ENCODE measurements around the gene EDN2.

EDN2 gene

DNA sequence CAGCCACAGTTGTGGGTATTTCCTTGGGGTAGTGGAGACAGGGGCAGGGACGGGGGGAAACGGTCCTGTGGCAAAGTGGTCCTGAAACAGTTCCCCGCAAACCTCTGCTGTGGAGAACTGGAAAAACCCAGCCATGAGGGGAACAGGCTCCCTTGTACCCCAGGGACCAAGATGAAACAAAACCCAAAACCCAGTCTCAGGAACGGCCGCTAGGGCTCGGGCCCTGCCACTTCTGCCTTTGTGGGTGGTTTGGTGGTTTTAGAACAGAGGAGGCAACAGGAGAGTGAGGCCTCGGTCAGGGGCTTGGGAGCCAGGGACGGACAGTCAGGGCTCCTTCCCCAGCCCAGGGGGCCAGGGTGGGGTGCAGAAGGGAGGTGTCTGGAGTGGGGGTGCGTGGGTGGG, 24.8 kb upstream of the EDN2 start:
- Histone ChIP-seq H3K4me3 (ENCODE audit: low read depth in 1 of 5, low read length in 5 of 5) (no peak overlapping the region), H3K9ac (ENCODE audit: low read length in 5 of 5) (no peak overlapping the region), H3K4me1 (ENCODE audit: control insufficient read depth in 5 of 5, insufficient read depth in 5 of 5, low read length in 5 of 5) (peaks cover 0 to 9% (median 0%) of the 10 kb centered on the region in 5 donors), H3K27ac (ENCODE audit: low read depth, low read length) (no peak overlapping the region), H3K36me3 (ENCODE audit: control insufficient read depth in 5 of 5, insufficient read depth in 5 of 5, low read length in 5 of 5) (peaks cover 0 to 29% (median 16%) of the 10 kb centered on the region in 5 donors), H3K27me3 (ENCODE audit: control insufficient read depth in 5 of 5, insufficient read depth in 4 of 5, low read length in 5 of 5) (no peaks in the 10 kb centered on the region), H3K9me3 (ENCODE audit: control insufficient read depth in 5 of 5, low read length in 5 of 5) (no peaks in the 10 kb centered on the region)

GRCh38 chr1:41508290-41508689, 23.8 kb upstream of the EDN2 start:
- Histone ChIP-seq H3K4me1 (ENCODE audit: control insufficient read depth in 5 of 5, insufficient read depth in 5 of 5, low read length in 5 of 5) (peaks cover 0 to 9% (median 0%) of the 10 kb centered on the region in 5 donors), H3K4me3 (ENCODE audit: low read depth in 1 of 5, low read length in 5 of 5) (no peak overlapping the region), H3K36me3 (ENCODE audit: control insufficient read depth in 5 of 5, insufficient read depth in 5 of 5, low read length in 5 of 5) (peaks cover 0 to 28% (median 14%) of the 10 kb centered on the region in 5 donors), H3K27me3 (ENCODE audit: control insufficient read depth in 5 of 5, insufficient read depth in 4 of 5, low read length in 5 of 5) (no peaks in the 10 kb centered on the region), H3K9me3 (ENCODE audit: control insufficient read depth in 5 of 5, low read length in 5 of 5) (no peaks in the 10 kb centered on the region), H3K27ac (ENCODE audit: low read depth, low read length) (no peak overlapping the region), H3K9ac (ENCODE audit: low read length in 5 of 5) (no peak overlapping the region)

GRCh38 chr1:41507836-41508235, 23.4 kb upstream of the EDN2 start:
- H3K4me1 ChIP-seq (ENCODE audit: control insufficient read depth in 5 of 5, insufficient read depth in 5 of 5, low read length in 5 of 5) = peaks cover 0 to 9% (median 0%) of the 10 kb centered on the region in 5 donors
- peaks cover 0 to 23% (median 10%) of the 10 kb centered on the region in 5 donors for H3K36me3 ChIP-seq (ENCODE audit: control insufficient read depth in 5 of 5, insufficient read depth in 5 of 5, low read length in 5 of 5)
- H3K27ac ChIP-seq (ENCODE audit: low read depth, low read length) = no peak overlapping the region
- H3K4me3 ChIP-seq (ENCODE audit: low read depth in 1 of 5, low read length in 5 of 5) = no peak overlapping the region
- no peaks in the 10 kb centered on the region for H3K27me3 ChIP-seq (ENCODE audit: control insufficient read depth in 5 of 5, insufficient read depth in 4 of 5, low read length in 5 of 5)
- no peak overlapping the region for H3K9ac ChIP-seq (ENCODE audit: low read length in 5 of 5)
- H3K9me3 ChIP-seq (ENCODE audit: control insufficient read depth in 5 of 5, low read length in 5 of 5) = no peaks in the 10 kb centered on the region

GRCh38 chr1:41507110-41507720, 22.7 kb upstream of the EDN2 start:
- peaks cover 0 to 9% (median 0%) of the 10 kb centered on the region in 5 donors for H3K4me1 ChIP-seq (ENCODE audit: control insufficient read depth in 5 of 5, insufficient read depth in 5 of 5, low read length in 5 of 5)
- no peaks in the 10 kb centered on the region for H3K9me3 ChIP-seq (ENCODE audit: control insufficient read depth in 5 of 5, low read length in 5 of 5)
- H3K9ac ChIP-seq (ENCODE audit: low read length in 5 of 5) = no peak overlapping the region
- no peak overlapping the region for H3K27ac ChIP-seq (ENCODE audit: low read depth, low read length)
- H3K4me3 ChIP-seq (ENCODE audit: low read depth in 1 of 5, low read length in 5 of 5) = no peak overlapping the region
- no peaks in the 10 kb centered on the region for H3K27me3 ChIP-seq (ENCODE audit: control insufficient read depth in 5 of 5, insufficient read depth in 4 of 5, low read length in 5 of 5)
- peaks cover 0 to 18% (median 10%) of the 10 kb centered on the region in 5 donors for H3K36me3 ChIP-seq (ENCODE audit: control insufficient read depth in 5 of 5, insufficient read depth in 5 of 5, low read length in 5 of 5)

DNA sequence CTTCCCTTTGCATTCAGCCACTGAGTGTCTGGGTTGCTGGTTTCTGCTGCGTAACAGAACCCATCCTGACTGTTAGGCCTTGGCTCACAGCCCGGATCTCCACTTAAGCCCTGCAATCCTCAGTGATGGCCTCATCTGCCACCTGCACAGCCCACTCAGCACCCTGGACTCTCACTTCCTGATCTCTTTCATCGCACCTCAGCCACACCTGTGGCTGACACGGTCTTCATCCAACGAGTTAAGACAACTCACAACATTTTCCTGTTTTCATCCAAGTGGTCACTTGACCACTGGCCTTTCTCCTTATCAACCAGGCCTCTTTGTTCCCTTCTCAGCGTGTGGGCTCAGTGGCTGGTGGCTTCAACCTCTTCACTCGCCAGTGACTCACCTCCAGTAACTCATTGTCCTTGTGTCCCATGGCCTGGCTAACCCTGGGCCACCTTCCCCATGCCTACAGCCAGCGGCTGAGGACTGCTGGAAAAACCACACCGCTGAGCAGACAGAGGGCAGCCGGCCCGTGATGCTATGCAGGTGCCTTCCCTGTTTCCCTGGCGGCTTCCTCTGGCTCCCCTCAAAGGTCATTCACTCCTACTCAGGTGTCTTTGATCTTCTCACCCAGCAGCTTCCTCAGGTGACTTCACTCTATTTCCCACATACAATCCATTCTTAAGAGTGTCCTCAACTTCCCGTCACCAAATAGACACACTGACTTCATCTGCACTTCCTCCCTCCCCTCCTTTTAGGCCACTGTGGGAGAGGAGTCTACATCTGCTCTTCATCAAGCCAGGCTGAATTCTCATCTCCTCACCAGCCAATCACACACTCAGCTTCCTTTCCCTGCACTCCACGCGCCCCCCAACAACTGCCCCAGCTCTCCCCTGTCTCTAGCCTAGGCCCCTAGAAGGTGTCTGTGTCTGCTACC, 19.9 kb upstream of the EDN2 start:
- no peak overlapping the region for H3K9ac ChIP-seq (ENCODE audit: low read length in 5 of 5)
- H3K4me3 ChIP-seq (ENCODE audit: low read depth in 1 of 5, low read length in 5 of 5) = no peak overlapping the region
- H3K27me3 ChIP-seq (ENCODE audit: control insufficient read depth in 5 of 5, insufficient read depth in 4 of 5, low read length in 5 of 5) = no peaks in the 10 kb centered on the region
- peaks cover 0 to 9% (median under 1%) of the 10 kb centered on the region in 5 donors for H3K4me1 ChIP-seq (ENCODE audit: control insufficient read depth in 5 of 5, insufficient read depth in 5 of 5, low read length in 5 of 5)
- H3K36me3 ChIP-seq (ENCODE audit: control insufficient read depth in 5 of 5, insufficient read depth in 5 of 5, low read length in 5 of 5) = no peaks in the 10 kb centered on the region
- no peak overlapping the region for H3K27ac ChIP-seq (ENCODE audit: low read depth, low read length)
- H3K9me3 ChIP-seq (ENCODE audit: control insufficient read depth in 5 of 5, low read length in 5 of 5) = no peaks in the 10 kb centered on the region

GRCh38 chr1:41503538-41504113, 19.1 kb upstream of the EDN2 start:
- Histone ChIP-seq H3K4me1 (ENCODE audit: control insufficient read depth in 5 of 5, insufficient read depth in 5 of 5, low read length in 5 of 5) (peaks cover 0 to 16% (median 8%) of the 10 kb centered on the region in 5 donors), H3K9ac (ENCODE audit: low read length in 5 of 5) (no peak overlapping the region), H3K36me3 (ENCODE audit: control insufficient read depth in 5 of 5, insufficient read depth in 5 of 5, low read length in 5 of 5) (no peaks in the 10 kb centered on the region), H3K27me3 (ENCODE audit: control insufficient read depth in 5 of 5, insufficient read depth in 4 of 5, low read length in 5 of 5) (no peaks in the 10 kb centered on the region), H3K4me3 (ENCODE audit: low read depth in 1 of 5, low read length in 5 of 5) (no peak overlapping the region), H3K27ac (ENCODE audit: low read depth, low read length) (no peak overlapping the region), H3K9me3 (ENCODE audit: control insufficient read depth in 5 of 5, low read length in 5 of 5) (no peaks in the 10 kb centered on the region)

DNA sequence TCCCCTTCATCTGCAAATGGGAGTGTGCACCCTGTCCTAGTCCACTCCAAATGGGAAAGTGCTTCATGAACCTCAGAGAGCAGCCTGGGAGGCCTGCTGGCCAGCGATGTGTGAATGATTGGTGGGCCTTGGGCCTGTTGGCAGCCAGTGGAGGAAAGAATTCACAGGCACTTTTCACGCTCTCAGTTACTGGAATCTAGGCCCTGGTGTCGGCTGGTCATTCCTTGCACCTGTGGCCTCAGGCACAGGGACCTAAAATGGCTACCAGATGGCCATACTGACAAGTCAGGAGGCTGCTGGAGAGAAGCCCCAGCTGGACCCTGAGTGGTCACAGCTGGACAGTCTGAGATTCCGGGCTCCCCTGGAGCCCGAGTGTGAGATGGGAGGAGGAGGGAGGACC, 18.4 kb upstream of the EDN2 start:
- no peak overlapping the region for H3K27ac ChIP-seq (ENCODE audit: low read depth, low read length)
- peaks cover 0 to 19% (median 10%) of the 10 kb centered on the region in 5 donors for H3K4me1 ChIP-seq (ENCODE audit: control insufficient read depth in 5 of 5, insufficient read depth in 5 of 5, low read length in 5 of 5)
- H3K9ac ChIP-seq (ENCODE audit: low read length in 5 of 5) = no peak overlapping the region
- H3K4me3 ChIP-seq (ENCODE audit: low read depth in 1 of 5, low read length in 5 of 5) = no peak overlapping the region
- H3K27me3 ChIP-seq (ENCODE audit: control insufficient read depth in 5 of 5, insufficient read depth in 4 of 5, low read length in 5 of 5) = no peaks in the 10 kb centered on the region
- H3K36me3 ChIP-seq (ENCODE audit: control insufficient read depth in 5 of 5, insufficient read depth in 5 of 5, low read length in 5 of 5) = no peaks in the 10 kb centered on the region
- no peaks in the 10 kb centered on the region for H3K9me3 ChIP-seq (ENCODE audit: control insufficient read depth in 5 of 5, low read length in 5 of 5)

DNA sequence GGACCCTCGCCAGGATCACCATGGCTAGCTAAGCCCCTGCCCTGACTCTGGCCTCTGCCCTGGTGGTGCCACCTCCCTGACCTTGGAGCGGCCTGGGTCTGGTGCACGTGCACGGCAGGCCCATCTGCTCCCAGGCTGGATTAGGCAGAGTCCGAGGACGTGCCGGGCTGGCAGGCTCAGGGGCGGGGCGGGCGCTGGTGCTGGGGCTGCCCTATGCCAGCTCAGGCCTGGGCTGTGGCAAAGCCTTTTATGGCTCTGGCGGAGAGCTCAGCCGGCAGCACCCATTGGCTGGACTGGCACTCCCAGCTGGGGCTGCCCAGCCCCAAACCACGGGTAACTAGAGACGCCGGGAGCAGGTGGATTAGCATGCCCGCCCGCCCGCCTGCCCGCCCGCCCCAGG, 17.1 kb upstream of the EDN2 start:
- Histone ChIP-seq H3K9ac (ENCODE audit: low read length in 5 of 5) (no peak overlapping the region), H3K36me3 (ENCODE audit: control insufficient read depth in 5 of 5, insufficient read depth in 5 of 5, low read length in 5 of 5) (no peaks in the 10 kb centered on the region), H3K27ac (ENCODE audit: low read depth, low read length) (no peak overlapping the region), H3K4me3 (ENCODE audit: low read depth in 1 of 5, low read length in 5 of 5) (no peak overlapping the region), H3K27me3 (ENCODE audit: control insufficient read depth in 5 of 5, insufficient read depth in 4 of 5, low read length in 5 of 5) (no peaks in the 10 kb centered on the region), H3K4me1 (ENCODE audit: control insufficient read depth in 5 of 5, insufficient read depth in 5 of 5, low read length in 5 of 5) (peaks cover 2 to 17% (median 14%) of the 10 kb centered on the region in 5 donors), H3K9me3 (ENCODE audit: control insufficient read depth in 5 of 5, low read length in 5 of 5) (no peaks in the 10 kb centered on the region)

GRCh38 chr1:41500781-41501518, 16.5 kb upstream of the EDN2 start:
- H3K9me3 ChIP-seq (ENCODE audit: control insufficient read depth in 5 of 5, low read length in 5 of 5) = no peaks in the 10 kb centered on the region
- H3K4me1 ChIP-seq (ENCODE audit: control insufficient read depth in 5 of 5, insufficient read depth in 5 of 5, low read length in 5 of 5) = peaks cover 2 to 22% (median 20%) of the 10 kb centered on the region in 5 donors
- no peak overlapping the region for H3K9ac ChIP-seq (ENCODE audit: low read length in 5 of 5)
- H3K36me3 ChIP-seq (ENCODE audit: control insufficient read depth in 5 of 5, insufficient read depth in 5 of 5, low read length in 5 of 5) = no peaks in the 10 kb centered on the region
- no peaks in the 10 kb centered on the region for H3K27me3 ChIP-seq (ENCODE audit: control insufficient read depth in 5 of 5, insufficient read depth in 4 of 5, low read length in 5 of 5)
- no peak overlapping the region for H3K27ac ChIP-seq (ENCODE audit: low read depth, low read length)
- H3K4me3 ChIP-seq (ENCODE audit: low read depth in 1 of 5, low read length in 5 of 5) = no peak overlapping the region

All from subcutaneous abdominal adipose tissue (tissue), 5 donors.